NT2/D1 (cell line): Measurements from ENCODE around the gene OPRL1.

Source experiments
- SUZ12 ChIP-seq: IDR thresholded peaks from 2 replicates; pipeline ENCODE4 v1.6.1; 2011; ENCODE audit not compliant: insufficient read length, insufficient read depth; ENCODE audit errors: extremely low read depth
- YY1 ChIP-seq: IDR thresholded peaks from 2 replicates; pipeline ENCODE4 v1.6.1; 2011; ENCODE audit not compliant: insufficient read length, insufficient read depth
- ZNF274 ChIP-seq: IDR thresholded peaks from 2 replicates; pipeline ENCODE4 v1.6.1; 2011; ENCODE audit warnings: mild to moderate bottlenecking, low read depth, low read length

DNA sequence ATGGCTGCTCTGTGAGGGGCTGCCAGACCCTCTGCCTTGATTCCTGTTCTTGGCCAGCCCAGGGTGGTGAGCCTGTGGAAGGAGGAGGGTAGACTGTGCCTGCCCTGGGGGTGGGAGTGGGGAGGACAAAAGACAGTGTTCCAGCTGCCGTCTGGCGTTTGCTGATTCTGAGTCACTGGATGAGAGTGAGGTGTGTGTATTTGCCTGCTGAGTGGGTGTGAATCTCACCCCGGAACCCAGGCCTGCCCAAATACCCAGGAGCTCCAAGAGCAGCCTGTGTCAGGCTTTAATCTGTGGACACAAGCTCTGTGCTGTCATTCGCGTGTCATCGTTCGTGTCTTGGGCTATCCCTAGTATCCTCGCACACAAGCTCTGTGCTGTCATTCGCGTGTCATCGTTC lies 6.9 kb downstream of the OPRL1 start:
- no peak for TF ChIP-seq ZNF274
- no peak for TF ChIP-seq YY1
- no peak for TF ChIP-seq SUZ12
